Activated CD8-positive, alpha-beta memory T cell treated with anti-CD3 and anti-CD28 coated beads for 4 hours (primary cell): ENCODE data around the gene TGM2.

Source experiments
- DNase-seq, 2 donors: peaks; one replicate each; pipeline ENCODE4 v3.0.0-alpha.2; 2020; ENCODE audit warnings: low read depth in 2 of 2

The TGM2 gene

GRCh38 chr20:38165089-38165965, at the start of gene TGM2:
Gene TGM2, minus strand, starts transcription at chr20:38165270. Its CDS starts 72 bp downstream, at chr20:38165198.
- no peak for DNase-seq

GRCh38 chr20:38214256-38215193, 49.5 kb upstream of the TGM2 start:
- DNase-seq = no peak

- no peak for DNase-seq
Observed at GRCh38 chr20:38213607-38213940, 48.5 kb upstream of the TGM2 start.

DNA sequence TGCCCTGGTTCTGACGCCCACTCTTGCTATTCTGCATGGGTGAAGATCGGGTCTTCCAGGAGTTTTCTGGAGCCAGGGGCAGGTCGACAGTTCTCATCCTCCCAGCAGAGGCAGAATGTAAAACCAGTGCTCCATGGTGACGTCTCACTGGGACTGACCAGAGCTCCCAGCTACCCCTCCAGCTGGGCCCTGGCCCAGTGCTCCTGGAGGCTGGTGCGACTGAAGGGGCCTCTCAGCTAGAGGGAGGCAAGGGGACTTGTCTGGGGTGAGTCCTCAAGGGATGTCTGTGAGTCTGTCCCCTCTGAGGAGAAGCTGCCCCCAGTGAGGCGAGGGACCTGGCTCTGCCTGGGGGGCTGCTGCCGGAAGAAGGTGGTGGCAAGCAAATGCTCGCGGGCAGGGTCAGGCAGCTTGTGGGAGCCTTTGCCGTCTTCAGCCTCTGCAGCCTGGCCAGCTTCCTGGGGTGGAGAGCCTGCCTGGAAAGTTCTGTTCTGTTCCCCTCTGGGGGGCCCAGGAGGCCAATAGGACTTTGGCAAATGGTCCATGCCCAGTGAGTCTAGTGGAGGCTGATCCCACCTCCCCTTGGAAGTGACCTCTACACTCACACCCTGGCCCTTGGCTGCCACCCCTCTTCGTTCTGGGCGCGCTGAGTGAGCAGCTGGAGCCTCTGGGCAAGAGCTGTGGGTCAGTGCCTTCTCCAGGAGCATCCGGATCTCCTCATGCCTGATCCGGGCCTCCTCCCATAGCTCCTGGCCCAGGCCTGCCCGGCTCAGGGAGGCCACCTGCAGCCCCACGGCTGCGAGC, 47.9 kb upstream of the TGM2 start:
- no peak for DNase-seq

GRCh38 chr20:38211200-38212097, 46.4 kb upstream of the TGM2 start:
- no peak for DNase-seq

- DNase-seq = no peak
Observed at GRCh38 chr20:38210741-38211140, 45.7 kb upstream of the TGM2 start.

DNA sequence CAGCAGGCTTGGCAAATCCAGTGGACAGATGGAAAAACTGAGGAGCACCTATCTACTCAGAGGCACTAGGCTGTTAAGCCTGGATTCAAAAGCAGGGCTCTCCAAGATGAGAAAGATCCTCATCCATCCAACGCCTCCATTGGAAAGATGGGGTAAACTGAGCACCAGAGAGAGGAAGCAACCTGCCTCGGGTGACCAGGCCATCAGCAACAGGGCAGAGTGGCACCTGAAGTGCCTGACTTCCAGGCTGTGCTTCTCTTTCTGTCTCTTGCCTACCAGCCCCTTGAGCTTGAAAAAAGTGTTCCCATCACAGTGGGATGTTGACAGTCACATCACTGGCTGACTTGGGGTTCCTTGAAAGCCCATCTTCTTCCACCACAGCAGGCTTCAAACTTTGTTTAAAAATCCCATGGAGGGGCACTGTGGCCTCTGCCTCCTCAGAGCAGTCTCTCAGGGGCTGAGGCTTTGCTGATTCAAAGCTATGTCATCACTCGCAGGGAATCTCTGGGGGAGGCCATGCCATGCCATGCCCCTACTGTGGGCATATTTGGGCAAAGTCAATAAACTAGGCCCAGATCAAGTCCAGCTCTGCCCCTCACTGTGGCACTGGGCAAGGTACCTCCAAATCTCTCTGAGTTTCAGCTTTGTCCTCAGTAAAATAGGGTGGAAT, 44.8 kb upstream of the TGM2 start:
- no peak for DNase-seq

DNA sequence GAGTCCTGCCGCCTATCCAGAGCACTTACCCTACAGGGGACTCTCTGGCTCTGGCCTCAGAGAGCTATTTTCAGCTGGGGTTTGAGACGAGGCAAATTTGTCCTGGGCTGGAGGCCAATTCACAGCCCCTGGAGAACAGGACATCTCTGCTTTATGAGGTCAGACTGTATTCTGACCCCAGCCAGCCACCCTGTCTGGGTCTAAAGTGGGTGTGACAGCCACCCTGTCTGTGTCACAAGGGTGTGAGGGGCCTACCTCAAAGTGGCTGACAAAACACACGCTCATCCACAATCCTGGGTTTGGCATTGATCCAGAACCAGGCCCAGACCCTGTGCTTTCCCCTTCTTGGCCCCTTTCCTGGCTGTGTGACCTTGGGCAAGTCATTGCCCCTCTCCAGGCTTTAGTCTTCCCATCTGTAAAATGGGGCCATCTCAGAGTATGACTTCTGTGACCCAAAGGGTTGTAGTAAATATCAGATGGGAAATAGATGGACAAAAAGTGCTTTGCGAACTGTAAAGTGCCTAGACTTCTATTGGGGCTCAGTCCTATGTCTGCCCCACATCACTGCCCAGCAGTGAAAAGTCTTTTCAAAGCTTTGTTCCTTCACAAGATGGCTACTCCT, 44.1 kb upstream of the TGM2 start:
- DNase-seq = no peak

DNA sequence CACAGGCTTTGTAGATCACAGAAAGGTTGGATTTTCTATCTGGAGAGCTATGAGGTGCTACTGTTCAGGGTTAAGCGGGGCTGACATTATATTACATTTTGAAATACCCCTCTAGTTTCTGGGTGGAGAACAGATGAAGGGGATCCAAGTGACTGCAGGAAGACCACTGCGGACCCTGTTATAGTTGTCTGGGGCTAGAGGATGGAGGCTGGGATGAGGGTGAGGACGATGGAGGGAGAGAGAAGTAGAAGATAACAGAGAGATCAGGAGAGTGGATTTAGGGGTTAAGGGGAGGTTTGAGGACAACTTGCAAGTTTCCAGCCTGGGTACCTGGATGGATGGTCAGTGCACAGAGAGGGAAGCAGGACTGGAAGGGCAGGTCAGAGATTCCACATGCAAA, 43.5 kb upstream of the TGM2 start:
- DNase-seq = no peak

DNA sequence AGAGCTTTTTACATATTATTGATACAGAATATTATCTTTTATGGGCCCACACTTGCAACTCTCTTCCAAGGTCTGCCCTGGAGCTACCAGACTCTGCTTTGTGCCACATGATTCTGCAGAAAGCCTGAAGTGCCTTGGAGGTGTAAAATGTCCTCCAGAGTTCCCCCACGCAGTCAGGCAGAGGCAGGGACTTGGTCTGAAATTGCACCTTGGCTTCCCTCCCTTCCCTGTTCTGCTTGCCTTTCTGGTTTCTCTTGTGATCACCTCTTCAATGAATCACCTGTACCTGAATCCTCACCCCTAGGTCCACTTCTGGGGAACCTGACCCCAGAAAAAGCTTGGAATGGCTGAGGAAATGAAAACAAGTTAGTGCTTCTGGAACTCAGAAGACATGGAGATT, 43.0 kb upstream of the TGM2 start:
- no peak for DNase-seq

DNA sequence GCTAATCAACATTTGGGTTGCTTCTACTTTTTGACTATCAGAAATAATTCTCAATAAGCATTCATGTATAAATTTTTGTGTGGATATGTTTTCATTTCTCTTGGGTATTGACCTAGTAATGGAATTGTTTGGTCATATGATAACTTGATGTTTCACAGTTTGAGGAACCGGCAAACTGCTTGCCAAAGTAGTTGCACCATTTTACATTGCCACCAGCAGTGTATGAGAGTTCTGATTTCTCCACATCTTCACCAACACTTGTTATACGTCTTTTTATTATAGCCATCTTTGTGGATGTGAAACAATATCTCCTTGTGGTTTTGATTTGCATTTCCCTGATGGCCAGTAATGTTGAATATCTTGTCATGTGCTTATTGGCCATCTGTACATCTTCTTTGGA, 42.6 kb upstream of the TGM2 start:
- DNase-seq = no peak

- DNase-seq = no peak
Observed at GRCh38 chr20:38205001-38205400, 39.9 kb upstream of the TGM2 start.

DNA sequence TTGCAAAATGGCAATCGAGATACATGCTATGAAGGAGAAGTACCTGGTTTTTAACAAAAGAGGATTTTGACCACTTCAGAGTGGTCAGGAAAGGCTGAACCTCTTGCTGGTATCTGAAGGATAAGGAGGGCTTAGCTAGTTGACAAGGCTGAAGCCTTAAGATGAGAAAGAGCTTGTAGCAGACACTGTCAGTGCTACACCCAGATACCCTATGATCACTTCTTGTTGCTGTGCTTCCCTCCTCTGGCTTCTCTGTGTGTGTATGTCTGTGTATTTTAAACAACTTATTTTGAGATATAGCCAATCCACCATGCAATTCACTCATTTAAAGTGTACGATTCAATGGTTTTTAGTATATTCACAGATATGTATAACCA, 38.9 kb upstream of the TGM2 start:
- DNase-seq = no peak

GRCh38 chr20:38203337-38203980, 38.4 kb upstream of the TGM2 start:
- DNase-seq = no peak

DNA sequence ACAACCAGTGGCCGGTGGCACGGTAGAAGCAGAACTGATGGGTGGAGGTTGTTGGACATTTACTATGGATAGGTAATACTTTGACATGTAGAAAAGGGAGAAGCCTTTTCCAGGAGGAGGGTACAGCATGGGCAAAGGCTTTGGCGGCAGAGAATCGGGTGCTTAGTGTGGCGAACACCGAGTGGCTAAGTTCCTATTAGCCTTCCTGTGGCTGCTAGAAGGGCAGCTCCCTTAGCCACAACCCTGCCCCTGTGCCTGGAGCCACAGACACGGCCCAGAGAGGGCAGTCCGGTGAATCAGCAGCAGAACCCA, 37.9 kb upstream of the TGM2 start:
- no peak for DNase-seq

GRCh38 chr20:38202153-38202981, 37.3 kb upstream of the TGM2 start:
- DNase-seq = no peak

DNA sequence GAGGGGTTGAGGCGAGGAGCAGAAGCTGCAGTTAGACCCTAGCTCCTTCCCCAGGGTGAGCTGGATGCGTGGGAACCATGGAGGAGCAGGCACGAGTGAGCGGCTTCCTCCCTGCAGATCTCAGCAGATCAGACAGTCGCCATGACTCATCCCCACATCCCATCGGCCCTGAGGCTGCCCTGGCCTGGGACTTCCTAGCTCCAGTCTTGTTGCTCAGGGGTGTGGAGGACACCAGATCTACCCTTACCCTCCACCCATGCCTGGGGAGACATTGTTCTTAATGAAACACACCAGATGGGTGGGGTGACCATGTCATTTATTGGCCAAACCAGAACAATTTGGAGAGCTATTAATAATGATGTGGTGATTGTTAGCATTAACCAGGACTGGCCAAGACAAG, 36.3 kb upstream of the TGM2 start:
- DNase-seq = no peak

DNA sequence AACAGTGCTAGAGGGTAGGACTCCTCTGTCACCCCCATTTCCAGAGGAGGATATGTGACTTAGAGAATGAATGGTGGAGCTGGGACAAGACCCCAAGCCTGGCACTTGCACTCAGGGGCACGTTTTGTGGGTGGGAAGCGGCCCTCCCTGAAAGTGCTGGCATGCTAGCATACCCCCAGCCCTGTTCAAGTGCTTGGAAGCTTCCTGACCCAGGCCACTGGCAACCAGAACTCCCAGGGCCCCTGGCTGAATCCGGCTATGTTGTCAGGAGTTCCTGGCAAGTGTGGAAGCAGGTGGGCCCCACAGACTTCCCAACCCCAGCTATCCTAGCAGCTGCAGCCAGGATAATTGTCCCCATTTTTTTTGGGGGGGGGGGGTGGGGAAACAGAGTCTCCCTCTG, 35.6 kb upstream of the TGM2 start:
- DNase-seq = no peak
